IMR-90 (cell line): Measurements from ENCODE around the gene MIB1. TPM values are rescaled to one million over a fixed set of nuclear protein-coding genes. Genes with fewer than 3 reads are reported as not detected.

ENCODE experiments used
- ATAC-seq: fragments of 200-7000 bp; cut with Tn5 transposase; 2 replicates; pipeline ENCODE4 v1.9.1; 2020; ENCODE audit warnings: low read depth, mild to moderate bottlenecking, moderate library complexity
- BruUV-seq: library from RNA; stranded (reverse); fragments of 400-500 nt; replicated peaks from 2 replicates; lab custom pipeline; 2021; lab: Mats Ljungman, UMichigan
- CTCF ChIA-PET: fragments of 300-600 bp; formaldehyde crosslinking; extraction: SDS; loops from one replicate; lab custom pipeline; 2021; ENCODE audit warnings: antibody characterized with exemption; lab: Yijun Ruan, JAX
- POLR2A ChIA-PET: fragments of 300-600 bp; sonication (Branson Sonifier 250); formaldehyde crosslinking; loops from one replicate; lab custom pipeline; 2022; ENCODE audit warnings: antibody characterized with exemption; ENCODE audit not compliant: unreplicated experiment; lab: Charles Lee
- DNase-seq: peaks from one replicate; pipeline ENCODE4 v3.0.0; 2013
- H2AFZ ChIP-seq: replicated peaks from 2 replicates; pipeline ENCODE3; 2013; ENCODE audit warnings: low read length, mild to moderate bottlenecking; ENCODE audit not compliant: poor library complexity
- H2AK5ac ChIP-seq: 2 replicates; pipeline ENCODE4 v1.6.1; 2013; ENCODE audit warnings: low read depth, low read length, inconsistent platforms
- H2AK9ac ChIP-seq: replicated peaks from 2 replicates; pipeline ENCODE3; 2013; ENCODE audit warnings: mild to moderate bottlenecking, low read depth, low read length, moderate library complexity; ENCODE audit not compliant: poor library complexity
- H2BK120ac ChIP-seq: 2 replicates; pipeline ENCODE4 v1.6.1; 2013; ENCODE audit warnings: low read depth, low read length, inconsistent platforms
- H2BK15ac ChIP-seq: 3 replicates; pipeline ENCODE4 v1.6.1; 2013; ENCODE audit warnings: low read depth, low read length, inconsistent platforms
- H2BK20ac ChIP-seq: 2 replicates; pipeline ENCODE4 v1.6.1; 2013; ENCODE audit warnings: low read depth, mild to moderate bottlenecking, inconsistent platforms, low read length, moderate library complexity
- H2BK5ac ChIP-seq: 2 replicates; pipeline ENCODE4 v1.6.1; 2013; ENCODE audit warnings: mild to moderate bottlenecking, low read depth, low read length, inconsistent platforms; ENCODE audit not compliant: poor library complexity, severe bottlenecking
- H3K14ac ChIP-seq: replicated peaks from 2 replicates; pipeline ENCODE4 v1.6.1; 2013; ENCODE audit warnings: low read depth, low read length, inconsistent platforms
- H3K18ac ChIP-seq: 2 replicates; pipeline ENCODE4 v1.6.1; 2013; ENCODE audit warnings: low read depth, low read length, control low read depth
- H3K23ac ChIP-seq: 2 replicates; pipeline ENCODE4 v1.6.1; 2013; ENCODE audit warnings: low read depth, low read length, inconsistent platforms
- H3K27ac ChIP-seq: 2 replicates; pipeline ENCODE4 v1.5.1; 2013; ENCODE audit warnings: mild to moderate bottlenecking, control low read depth, low read length; ENCODE audit not compliant: insufficient read depth
- H3K27me3 ChIP-seq: 2 replicates; pipeline ENCODE4 v1.6.1; 2013; ENCODE audit warnings: low read length; ENCODE audit not compliant: control insufficient read depth, insufficient read depth
- H3K36me3 ChIP-seq: 2 replicates; pipeline ENCODE4 v1.6.1; 2013; ENCODE audit warnings: low read length, mixed read lengths; ENCODE audit not compliant: control insufficient read depth, insufficient read depth
- H3K4ac ChIP-seq: 2 replicates; pipeline ENCODE4 v1.6.1; 2013; ENCODE audit warnings: low read depth, low read length, inconsistent platforms
- H3K4me1 ChIP-seq: 2 replicates; pipeline ENCODE4 v1.6.1; 2013; ENCODE audit warnings: low read length, mixed read lengths; ENCODE audit not compliant: control insufficient read depth, insufficient read depth
- H3K4me2 ChIP-seq: 2 replicates; pipeline ENCODE4 v1.6.1; 2013; ENCODE audit warnings: low read depth, mild to moderate bottlenecking, control low read depth, low read length, moderate library complexity
- H3K4me3 ChIP-seq: 2 replicates; pipeline ENCODE4 v1.5.1; 2013; ENCODE audit warnings: low read depth, mild to moderate bottlenecking, control low read depth, low read length, moderate library complexity; ENCODE audit not compliant: insufficient read depth
- H3K56ac ChIP-seq: 2 replicates; pipeline ENCODE4 v1.6.1; 2013; ENCODE audit warnings: low read length, inconsistent platforms; ENCODE audit not compliant: insufficient read depth; ENCODE audit errors: extremely low read depth
- H3K79me1 ChIP-seq, 2 experiments: 2 replicates each; pipeline ENCODE4 v1.6.1; 2013; ENCODE audit warnings: low read length in 2 of 2, inconsistent platforms in 1 of 2, low read depth in 1 of 2
- H3K9ac ChIP-seq: 2 replicates; pipeline ENCODE4 v1.6.1; 2013; ENCODE audit warnings: low read depth, low read length, control low read depth
- H3K9me1 ChIP-seq: 2 replicates; pipeline ENCODE4 v1.6.1; 2013; ENCODE audit warnings: low read length, inconsistent platforms; ENCODE audit not compliant: insufficient read depth
- H3K9me3 ChIP-seq: 2 replicates; pipeline ENCODE4 v1.6.1; 2013; ENCODE audit warnings: low read length; ENCODE audit not compliant: control insufficient read depth, insufficient read depth
- H4K20me1 ChIP-seq: 2 replicates; pipeline ENCODE4 v1.6.1; 2013; ENCODE audit warnings: low read length, inconsistent platforms; ENCODE audit not compliant: insufficient read depth
- H4K5ac ChIP-seq: 2 replicates; pipeline ENCODE4 v1.6.1; 2013; ENCODE audit warnings: mild to moderate bottlenecking, low read depth, low read length, control low read depth
- H4K8ac ChIP-seq, 2 experiments: 2 replicates each; pipeline ENCODE4 v1.6.1; 2013; ENCODE audit warnings: low read depth in 2 of 2, low read length in 2 of 2, control low read depth in 1 of 2, inconsistent platforms in 1 of 2
- H4K91ac ChIP-seq: 2 replicates; pipeline ENCODE4 v1.6.1; 2013; ENCODE audit warnings: low read depth, low read length, inconsistent platforms; ENCODE audit not compliant: insufficient read depth
- CEBPB ChIP-seq: IDR thresholded peaks from 2 replicates; pipeline ENCODE4 v1.6.1; 2012; ENCODE audit warnings: low read depth, low read length, improper control_type of control experiment
- CHD1 ChIP-seq: IDR thresholded peaks from 2 replicates; pipeline ENCODE4 v1.6.1; 2012; ENCODE audit warnings: low read depth, low read length, improper control_type of control experiment
- FOS ChIP-seq: fragments of 150-350 bp; IDR thresholded peaks from 2 replicates; pipeline ENCODE4 v1.6.1; 2016; ENCODE audit warnings: low read depth, low read length
- MAFK ChIP-seq: IDR thresholded peaks from 2 replicates; pipeline ENCODE4 v1.6.1; 2012; ENCODE audit warnings: low read depth, low read length, improper control_type of control experiment
- MXI1 ChIP-seq: IDR thresholded peaks from 2 replicates; pipeline ENCODE4 v1.6.1; 2012; ENCODE audit warnings: low read depth, mild to moderate bottlenecking, low read length, moderate library complexity, borderline replicate concordance
- NFE2L2 ChIP-seq: fragments of 150-350 bp; IDR thresholded peaks from 2 replicates; pipeline ENCODE4 v1.6.1; 2016; ENCODE audit warnings: low read depth, mild to moderate bottlenecking, low read length
- RAD21 ChIP-seq: IDR thresholded peaks from 2 replicates; pipeline ENCODE4 v1.6.1; 2012; ENCODE audit warnings: low read length, improper control_type of control experiment
- RCOR1 ChIP-seq: IDR thresholded peaks from 2 replicates; pipeline ENCODE4 v1.6.1; 2012; ENCODE audit warnings: mild to moderate bottlenecking, low read length, improper control_type of control experiment; ENCODE audit not compliant: insufficient replicate concordance
- RFX5 ChIP-seq: IDR thresholded peaks from 2 replicates; pipeline ENCODE4 v1.8.0; 2012; ENCODE audit warnings: low read depth, mild to moderate bottlenecking, low read length, moderate library complexity
- WGBS, 2 experiments: methylation state at CpG; one replicate each; pipeline versions ENCODE4 v1.1.5 to v1.1.7; 2013; ENCODE audit warnings: missing lambda C conversion rate in 2 of 2; ENCODE audit not compliant: insufficient read length in 1 of 2; ENCODE audit errors: extremely low coverage in 2 of 2; 5-methylcytosine and 5-hydroxymethylcytosine counted together
- dilution Hi-C: fragments of 300-500 bp; cut with HindIII; formaldehyde crosslinking; loops from one replicate; pipeline ENCODE4 v1.14.3; 2018; ENCODE audit warnings: low sequenced_read_pairs; ENCODE audit not compliant: unreplicated experiment
- in situ Hi-C: fragments of 300-500 bp; cut with MboI; formaldehyde crosslinking; loops from 3 replicates; pipeline ENCODE4 v1.14.3; 2019; ENCODE audit warnings: low sequenced_read_pairs, inconsistent platforms, mixed read lengths
- intact Hi-C: fragments of 100-400 bp; cut with micrococcal nuclease; formaldehyde crosslinking; loops from 2 replicates; pipeline ENCODE4 v1.10.0; 2022
- polyA plus RNA-seq, 3 experiments: library from polyadenylated mRNA; depleted of rRNA; stranded (reverse); fragments of >200 nt; gene quantifications; 2 replicates each; pipeline ENCODE4 v1.2.3, GENCODE V29; 2012; ENCODE audit warnings: low replicate concordance in 1 of 3
- total RNA-seq: library from RNA; depleted of rRNA; stranded (reverse); fragments of >200 nt; gene quantifications from 2 replicates; pipeline ENCODE4 v1.2.3, GENCODE V29; 2012
- TF ChIP-seq, protein P1 (sequence below): fragments of 150-350 bp; IDR thresholded peaks from 2 replicates; pipeline ENCODE4 v1.6.1; 2017; ENCODE audit warnings: mild to moderate bottlenecking, antibody characterized with exemption, low read length, low read depth
- TF ChIP-seq, protein P2 (sequence below): fragments of 150-350 bp; IDR thresholded peaks from 2 replicates; pipeline ENCODE4 v1.6.1; 2016; ENCODE audit warnings: low read depth, mild to moderate bottlenecking, low read length, moderate library complexity, borderline replicate concordance
- TF ChIP-seq, protein P3 (sequence below): conservative IDR thresholded peaks from 2 replicates; pipeline ENCODE4 v1.5.1; 2012; ENCODE audit warnings: mild to moderate bottlenecking, low read depth, low read length, improper control_type of control experiment

Gene MIB1
- total and polyA plus RNA-seq, 2 of the 4 experiments (the other 2 are of a cell fraction) = 5.9 to 80.1 TPM

DNA sequence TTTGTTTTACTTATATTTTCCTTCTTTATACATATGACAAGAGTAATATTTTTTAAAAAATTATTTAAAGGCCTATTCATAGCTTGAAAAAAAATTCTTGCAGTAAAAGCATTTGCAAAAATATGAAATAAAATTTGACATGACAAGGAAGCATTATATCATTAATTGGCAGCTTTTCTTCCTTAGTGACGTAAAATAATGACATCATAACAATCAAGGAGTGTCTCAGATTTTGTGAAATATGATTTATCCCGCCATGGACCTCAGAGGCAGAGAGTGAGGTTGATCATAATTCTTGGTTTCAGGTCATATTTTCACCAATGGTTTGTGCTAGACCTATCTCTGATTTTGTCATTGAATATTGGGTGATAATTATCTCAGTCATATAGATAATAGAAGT, 176.0 kb downstream of the MIB1 start:
- ChIA-PET POLR2A (no interaction called here), CTCF (interaction anchor here (0.6 kb wide), 2 partner anchors 11 to 757 kb away, joined by 3 to 4 read pairs; no protein-coding TSS in a partner anchor)
- Histone ChIP-seq H3K9ac (no peak overlapping the region), H2AFZ (no peak overlapping the region), H3K36me3 (no peaks in the 10 kb centered on the region), H3K14ac (no peak overlapping the region), H3K27ac (no peak overlapping the region), H3K18ac (no peak overlapping the region), H3K23ac (no peak overlapping the region), H4K8ac (no peak overlapping the region), H3K9me3 (no peaks in the 10 kb centered on the region; the same call in 1 of the 2 replicates), H2BK120ac (no peak overlapping the region), H4K5ac (no peak overlapping the region), H3K4me3 (no peak overlapping the region), H3K4me1 (no peaks in the 10 kb centered on the region), H2BK15ac (no peak overlapping the region), H3K56ac (no peak overlapping the region), H3K27me3 (peaks cover 12% of the 10 kb centered on the region), H3K79me1 (no peaks in the 10 kb centered on the region), H2BK20ac (no peak overlapping the region), H3K4ac (no peak overlapping the region), H4K91ac (no peak overlapping the region), H3K9me1 (no peaks in the 10 kb centered on the region), H2AK5ac (no peak overlapping the region), H3K4me2 (no peak overlapping the region), H2BK5ac (no peak overlapping the region), H2AK9ac (no peak overlapping the region), H4K20me1 (no peaks in the 10 kb centered on the region)
- dilution Hi-C loops = no loop called here
- no CpG with 5 or more reads among the region's 2 CpGs for WGBS, 2 experiments
- intact Hi-C loops = loop anchor here (10.0 kb wide), 1 partner anchor 1068 kb away; no protein-coding TSS in a partner anchor
- no peak for DNase-seq
- ATAC-seq = no peak
- in situ Hi-C loops = loop anchor here (25.0 kb wide), 2 partner anchors 846 to 1071 kb away; no protein-coding TSS in a partner anchor
- TF ChIP-seq MXI1 (no peak), RCOR1 (no peak), MAFK (no peak), RFX5 (no peak), CEBPB (no peak), FOS (no peak), CHD1 (no peak), RAD21 (no peak), NFE2L2 (no peak)
- TF ChIP-seq, protein P1, sequence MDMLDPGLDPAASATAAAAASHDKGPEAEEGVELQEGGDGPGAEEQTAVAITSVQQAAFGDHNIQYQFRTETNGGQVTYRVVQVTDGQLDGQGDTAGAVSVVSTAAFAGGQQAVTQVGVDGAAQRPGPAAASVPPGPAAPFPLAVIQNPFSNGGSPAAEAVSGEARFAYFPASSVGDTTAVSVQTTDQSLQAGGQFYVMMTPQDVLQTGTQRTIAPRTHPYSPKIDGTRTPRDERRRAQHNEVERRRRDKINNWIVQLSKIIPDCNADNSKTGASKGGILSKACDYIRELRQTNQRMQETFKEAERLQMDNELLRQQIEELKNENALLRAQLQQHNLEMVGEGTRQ = no peak
- TF ChIP-seq, protein P2, sequence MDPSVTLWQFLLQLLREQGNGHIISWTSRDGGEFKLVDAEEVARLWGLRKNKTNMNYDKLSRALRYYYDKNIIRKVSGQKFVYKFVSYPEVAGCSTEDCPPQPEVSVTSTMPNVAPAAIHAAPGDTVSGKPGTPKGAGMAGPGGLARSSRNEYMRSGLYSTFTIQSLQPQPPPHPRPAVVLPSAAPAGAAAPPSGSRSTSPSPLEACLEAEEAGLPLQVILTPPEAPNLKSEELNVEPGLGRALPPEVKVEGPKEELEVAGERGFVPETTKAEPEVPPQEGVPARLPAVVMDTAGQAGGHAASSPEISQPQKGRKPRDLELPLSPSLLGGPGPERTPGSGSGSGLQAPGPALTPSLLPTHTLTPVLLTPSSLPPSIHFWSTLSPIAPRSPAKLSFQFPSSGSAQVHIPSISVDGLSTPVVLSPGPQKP = no peak
- TF ChIP-seq, protein P3, sequence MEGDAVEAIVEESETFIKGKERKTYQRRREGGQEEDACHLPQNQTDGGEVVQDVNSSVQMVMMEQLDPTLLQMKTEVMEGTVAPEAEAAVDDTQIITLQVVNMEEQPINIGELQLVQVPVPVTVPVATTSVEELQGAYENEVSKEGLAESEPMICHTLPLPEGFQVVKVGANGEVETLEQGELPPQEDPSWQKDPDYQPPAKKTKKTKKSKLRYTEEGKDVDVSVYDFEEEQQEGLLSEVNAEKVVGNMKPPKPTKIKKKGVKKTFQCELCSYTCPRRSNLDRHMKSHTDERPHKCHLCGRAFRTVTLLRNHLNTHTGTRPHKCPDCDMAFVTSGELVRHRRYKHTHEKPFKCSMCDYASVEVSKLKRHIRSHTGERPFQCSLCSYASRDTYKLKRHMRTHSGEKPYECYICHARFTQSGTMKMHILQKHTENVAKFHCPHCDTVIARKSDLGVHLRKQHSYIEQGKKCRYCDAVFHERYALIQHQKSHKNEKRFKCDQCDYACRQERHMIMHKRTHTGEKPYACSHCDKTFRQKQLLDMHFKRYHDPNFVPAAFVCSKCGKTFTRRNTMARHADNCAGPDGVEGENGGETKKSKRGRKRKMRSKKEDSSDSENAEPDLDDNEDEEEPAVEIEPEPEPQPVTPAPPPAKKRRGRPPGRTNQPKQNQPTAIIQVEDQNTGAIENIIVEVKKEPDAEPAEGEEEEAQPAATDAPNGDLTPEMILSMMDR = no peak
- no TSS peak for BruUV-seq
